NCI-H446 (cell line): ENCODE results near the gene TMEM266.
"Not testable (repeated sequence)": the region's sequence is repeated elsewhere in the genome, so short reads cannot be mapped to it uniquely, and the experiment has no call there.

ENCODE experiments used
- DNase-seq, 2 experiments: peaks; one replicate each; lab custom pipeline; 2025; lab: John Stamatoyannopoulos, UW

TMEM266 gene, protein sequence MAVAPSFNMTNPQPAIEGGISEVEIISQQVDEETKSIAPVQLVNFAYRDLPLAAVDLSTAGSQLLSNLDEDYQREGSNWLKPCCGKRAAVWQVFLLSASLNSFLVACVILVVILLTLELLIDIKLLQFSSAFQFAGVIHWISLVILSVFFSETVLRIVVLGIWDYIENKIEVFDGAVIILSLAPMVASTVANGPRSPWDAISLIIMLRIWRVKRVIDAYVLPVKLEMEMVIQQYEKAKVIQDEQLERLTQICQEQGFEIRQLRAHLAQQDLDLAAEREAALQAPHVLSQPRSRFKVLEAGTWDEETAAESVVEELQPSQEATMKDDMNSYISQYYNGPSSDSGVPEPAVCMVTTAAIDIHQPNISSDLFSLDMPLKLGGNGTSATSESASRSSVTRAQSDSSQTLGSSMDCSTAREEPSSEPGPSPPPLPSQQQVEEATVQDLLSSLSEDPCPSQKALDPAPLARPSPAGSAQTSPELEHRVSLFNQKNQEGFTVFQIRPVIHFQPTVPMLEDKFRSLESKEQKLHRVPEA

DNA sequence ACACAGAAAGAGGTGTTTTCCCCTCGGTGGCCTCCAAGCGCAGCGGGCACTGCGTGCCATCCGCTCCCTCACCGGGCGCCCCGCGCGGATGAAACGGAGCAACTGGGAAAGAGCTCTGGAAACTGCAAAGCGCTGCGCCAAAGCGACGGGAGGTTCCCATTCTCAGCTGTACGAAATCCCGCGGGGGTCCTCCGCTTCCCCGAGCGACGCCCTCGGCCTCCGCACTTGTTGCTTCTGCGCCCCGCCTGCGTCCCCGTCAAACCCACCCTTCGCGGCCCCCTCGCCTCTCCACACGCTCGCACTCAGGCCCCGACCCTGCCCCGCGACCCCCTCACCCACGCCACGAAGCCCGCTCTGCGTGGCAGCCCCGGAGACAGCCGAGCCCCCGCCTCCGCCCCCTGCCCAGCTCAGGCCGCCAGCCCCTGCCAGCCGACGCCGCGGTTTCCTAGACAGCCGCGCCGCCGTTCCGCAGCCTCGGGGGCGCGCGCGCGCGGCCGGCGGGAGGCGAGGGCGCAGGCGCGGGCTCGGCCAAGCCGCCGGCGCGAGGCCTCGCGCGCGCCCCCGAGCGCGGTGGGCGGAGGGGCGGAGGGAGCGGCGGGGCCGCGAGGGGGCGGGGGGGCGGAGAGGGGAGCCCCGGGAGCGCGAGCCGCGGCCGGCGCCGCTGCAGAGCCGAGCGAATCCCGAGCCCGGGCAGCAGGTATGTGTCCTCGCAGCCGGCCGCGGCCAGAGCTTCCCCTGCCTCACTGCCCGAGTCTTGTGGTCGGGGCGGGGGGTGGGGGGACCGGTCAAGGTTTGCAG is at the start of gene TMEM266:
TSS of gene TMEM266 (plus strand) at position 666 of the 798 bp plus-strand sequence. CDS start 74,279 bp downstream, outside the sequence.
- peak in 1 of 2 experiments; percentile 34 for DNase-seq

DNA sequence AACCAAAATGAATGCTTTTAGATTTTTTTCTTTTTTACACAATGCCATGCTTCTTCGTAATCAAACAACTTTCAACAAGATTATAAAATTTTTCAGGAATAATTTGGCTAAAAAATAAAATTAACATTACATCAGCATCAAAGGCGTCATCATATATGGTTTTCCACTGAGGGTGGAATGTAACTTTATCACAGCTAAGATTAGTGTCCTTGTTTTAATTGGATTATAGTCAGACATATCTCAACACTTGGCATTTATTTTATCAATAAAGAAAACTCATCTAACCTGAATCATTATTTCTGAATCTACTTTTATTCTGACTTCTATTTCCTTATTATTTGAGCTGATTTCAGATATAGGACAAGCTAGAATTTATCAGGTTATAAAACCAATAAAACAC is 49.2 kb upstream of the TMEM266 start:
- no peak for DNase-seq

DNA sequence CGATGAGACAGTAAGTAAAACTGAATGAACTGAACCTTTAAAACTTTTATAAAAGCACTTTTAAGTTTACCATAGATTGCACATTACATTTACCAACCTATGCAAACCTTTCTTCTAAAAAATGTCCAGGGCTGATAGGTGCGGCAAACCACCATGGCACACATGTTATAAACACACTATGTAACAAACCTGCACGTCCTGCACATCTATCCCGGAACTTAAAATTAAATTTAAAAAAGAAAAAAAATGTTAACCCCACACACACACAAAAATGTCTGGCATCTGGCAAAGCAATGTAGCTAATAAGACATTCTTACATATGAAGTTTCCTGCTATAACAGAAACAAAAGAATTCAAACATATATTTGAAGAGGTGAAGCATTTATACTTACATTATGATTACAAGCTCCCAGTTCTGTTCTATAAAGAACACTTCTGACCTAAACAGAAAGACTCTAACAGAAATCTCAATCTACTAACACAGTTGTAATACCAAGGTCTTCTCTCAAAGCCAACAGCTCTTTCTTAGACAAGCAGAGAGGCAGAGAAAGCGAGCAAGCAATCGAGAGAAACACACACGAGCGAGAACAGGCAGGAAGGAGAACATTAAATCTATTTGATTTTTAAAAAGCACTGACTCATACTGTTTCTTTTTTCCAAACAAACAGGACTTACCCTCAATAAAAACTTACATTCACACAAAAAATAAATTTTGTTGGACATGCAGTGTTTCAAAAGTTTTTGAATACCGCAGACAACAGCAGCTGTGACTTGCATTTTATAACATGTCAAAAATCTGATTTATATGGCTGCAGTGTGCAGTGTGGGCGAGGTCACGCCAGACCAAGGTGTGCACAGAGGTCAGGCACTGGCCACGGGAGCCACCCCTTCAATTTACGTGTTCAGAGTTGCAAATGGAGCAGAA is 47.9 kb upstream of the TMEM266 start, which contains the start of gene NRG4:
TSS of gene NRG4 (minus strand) at position 798 of the 925 bp plus-strand sequence. CDS start 1,194 bp downstream, outside the sequence.
- no peak for DNase-seq

DNA sequence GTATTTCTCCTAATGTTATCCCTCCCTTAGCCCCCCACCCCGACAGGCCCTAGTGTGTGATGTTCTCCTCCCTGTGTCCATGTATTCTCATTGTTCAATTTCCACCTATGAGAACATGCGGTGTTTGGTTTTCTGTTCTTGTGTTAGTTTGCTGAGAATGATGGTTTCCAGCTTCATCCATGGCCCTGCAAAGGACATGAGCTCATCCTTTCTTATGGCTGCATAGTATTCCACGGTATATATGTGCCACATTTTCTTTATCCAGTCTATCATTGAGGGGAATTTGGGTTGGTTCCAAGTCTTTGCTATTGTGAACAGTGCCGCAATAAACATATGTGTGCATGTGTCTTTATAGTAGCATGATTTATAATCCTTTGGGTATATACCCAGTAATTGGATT is 46.3 kb upstream of the TMEM266 start:
- DNase-seq, result not testable (repeated sequence)

DNA sequence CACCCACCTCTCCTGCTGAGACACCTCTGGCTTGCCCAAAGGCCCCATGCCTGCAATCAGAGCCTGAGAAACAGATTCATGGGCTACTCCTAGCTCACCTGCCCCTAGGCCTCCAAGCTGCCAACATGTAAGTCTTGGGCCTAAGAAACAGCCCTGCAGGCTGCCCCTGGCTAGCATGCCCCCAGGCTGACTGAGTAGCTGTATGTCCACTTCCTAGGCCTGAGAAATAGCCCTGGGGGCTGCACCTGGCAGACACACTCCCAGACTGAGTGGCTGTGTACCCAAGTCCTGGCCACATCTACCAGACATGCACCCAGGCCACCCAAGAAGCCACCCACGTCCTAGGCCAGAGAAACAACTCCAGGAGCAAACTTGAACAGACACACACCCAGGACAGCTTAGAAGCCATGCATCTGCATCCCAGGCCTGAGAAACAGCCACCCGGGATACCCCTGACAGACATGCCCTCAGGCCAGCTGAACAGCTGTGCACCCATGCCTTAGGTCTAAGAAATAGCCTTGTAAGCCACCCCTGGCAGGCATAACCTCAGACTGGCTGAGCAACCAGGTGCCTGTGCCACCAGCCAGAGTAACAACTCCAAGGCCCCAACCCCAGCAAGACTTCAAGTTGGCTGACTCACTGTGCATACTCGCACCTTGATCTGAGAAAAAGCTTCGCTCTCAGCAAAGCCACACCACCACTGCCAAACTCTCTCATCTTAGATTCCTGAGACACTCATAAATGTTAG is 35.6 kb upstream of the TMEM266 start:
- DNase-seq, result no peak

DNA sequence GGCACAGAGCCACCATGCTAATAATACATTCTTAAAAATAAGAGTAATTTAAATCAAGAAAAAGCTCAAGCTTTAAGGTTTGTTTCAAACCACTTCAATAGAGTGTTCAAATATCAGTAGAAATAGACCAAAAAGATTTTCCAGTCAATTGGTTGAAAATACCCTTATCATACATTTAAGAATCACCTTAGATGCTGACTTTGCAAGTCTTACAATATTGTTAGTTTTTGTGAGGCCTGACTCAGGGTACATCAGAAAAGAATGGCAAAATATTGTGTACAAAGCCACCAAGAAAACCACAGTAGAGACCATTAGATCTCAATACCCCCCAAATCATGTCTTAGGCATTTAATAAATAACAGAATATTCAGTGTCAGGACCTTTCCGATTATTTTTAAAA is 27.7 kb upstream of the TMEM266 start:
- no peak for DNase-seq

DNA sequence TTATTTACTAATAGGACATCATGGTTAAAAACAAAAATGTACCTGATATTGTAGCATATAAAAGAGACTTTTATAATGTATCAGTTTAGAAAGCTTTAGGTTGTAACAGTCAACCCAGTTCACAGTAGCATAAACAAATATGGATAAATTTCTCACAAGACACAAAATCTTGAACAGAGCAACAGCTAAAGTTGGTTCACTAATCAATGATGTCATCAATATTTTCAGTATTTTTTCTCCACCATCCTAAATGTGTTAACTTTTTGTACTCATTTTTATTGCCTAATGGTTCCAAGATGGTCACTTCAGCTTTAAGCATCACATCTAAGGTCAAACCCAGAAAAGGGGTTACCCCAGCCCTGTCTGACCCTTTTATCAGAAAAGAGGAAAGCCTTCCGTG is 26.3 kb upstream of the TMEM266 start:
- no peak for DNase-seq

DNA sequence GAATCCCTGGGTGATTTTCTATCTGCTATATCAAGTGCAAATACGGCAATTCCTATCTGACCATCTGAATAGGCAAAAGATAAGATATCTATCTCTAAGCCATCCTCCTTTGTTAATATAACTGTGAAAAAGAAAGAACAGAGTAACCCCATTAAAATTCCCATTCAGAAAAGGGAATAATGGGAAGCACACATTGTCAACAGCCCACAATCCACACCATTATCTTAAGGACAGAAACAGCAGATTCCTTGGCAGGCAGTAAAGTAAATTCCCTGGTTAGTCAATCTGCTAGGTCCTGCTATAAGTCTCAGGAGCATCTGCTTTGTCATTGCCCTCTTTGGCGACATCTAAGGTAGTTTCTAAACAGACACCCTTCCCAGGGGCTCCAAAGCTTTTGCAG is 25.7 kb upstream of the TMEM266 start:
- no peak for DNase-seq

DNA sequence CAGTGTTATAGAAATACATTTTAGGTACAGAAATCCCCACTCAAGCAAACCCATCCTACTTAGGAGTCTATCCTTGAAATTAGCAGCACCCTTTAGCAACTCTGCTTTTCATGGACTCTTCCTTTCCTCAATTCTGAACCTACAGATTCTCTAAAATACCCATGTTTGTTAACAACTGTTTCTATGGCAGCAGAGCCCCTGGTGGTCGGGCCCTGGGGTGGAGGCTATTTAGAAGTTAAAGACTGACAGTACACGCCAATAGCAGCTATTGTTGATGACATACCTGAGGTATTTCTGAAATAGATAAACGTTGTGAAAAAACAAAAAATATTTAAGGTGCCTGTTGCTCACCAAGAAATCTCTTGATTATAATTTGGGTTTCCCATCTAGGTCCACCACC is 24.2 kb upstream of the TMEM266 start:
- DNase-seq, result no peak

DNA sequence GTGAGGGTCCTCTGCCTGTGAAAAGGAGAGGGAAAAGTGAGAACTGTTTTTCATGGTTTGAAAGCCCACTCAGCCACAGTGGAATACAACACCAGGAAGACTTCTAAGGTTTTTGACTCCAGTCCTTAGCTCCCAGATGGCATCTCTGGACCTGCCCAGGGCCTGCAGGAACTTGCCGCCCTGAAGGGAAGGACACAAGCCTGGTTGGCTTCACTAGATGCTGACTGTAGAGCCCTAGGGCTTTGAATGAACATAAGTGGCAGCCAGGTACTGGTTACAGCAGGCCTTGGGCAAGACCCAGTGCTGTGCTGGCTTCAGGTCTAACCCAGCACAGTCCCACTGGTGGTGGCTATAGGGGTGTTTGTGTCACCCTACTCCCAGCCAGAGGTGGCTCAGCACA is 21.3 kb upstream of the TMEM266 start:
- DNase-seq, result no peak

DNA sequence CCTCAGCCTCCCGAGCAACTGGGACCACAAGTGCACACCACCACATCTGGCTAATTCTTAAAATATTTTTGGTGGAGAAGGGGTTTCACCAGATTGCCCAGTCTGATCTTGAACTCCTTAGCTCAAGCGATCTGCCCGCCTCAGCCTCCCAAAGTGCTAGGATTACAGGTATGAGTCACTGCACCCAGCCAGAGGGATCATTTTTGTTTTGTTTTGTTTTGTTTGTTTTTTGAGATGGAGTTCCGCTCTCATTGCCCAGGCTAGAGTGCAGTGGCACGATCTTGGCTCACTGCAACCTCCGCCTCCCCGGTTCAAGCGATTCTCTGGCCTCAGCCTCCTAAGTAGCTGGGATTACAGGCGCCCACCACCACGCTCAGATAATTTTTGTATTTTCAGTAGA is 5.6 kb upstream of the TMEM266 start:
- not testable (repeated sequence) for DNase-seq

DNA sequence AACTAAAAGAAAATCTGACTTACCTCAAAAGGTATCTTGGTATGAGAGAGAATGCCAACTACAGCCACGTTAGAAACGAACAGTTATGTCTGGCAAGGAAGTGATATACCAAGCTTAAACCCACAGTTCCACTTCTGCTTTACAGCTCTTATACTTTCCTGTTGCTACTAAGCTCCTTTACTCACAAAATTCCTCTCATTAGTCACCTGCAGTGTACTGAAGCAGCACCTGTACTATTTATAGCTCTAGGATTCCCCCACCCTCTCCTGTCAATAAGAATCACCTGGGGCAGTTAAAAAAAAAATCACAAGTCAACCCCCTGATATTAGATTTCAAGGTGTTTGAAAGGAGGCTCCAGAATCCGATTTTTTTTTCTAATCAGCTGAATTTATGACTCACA is 2.9 kb upstream of the TMEM266 start:
- no peak for DNase-seq

DNA sequence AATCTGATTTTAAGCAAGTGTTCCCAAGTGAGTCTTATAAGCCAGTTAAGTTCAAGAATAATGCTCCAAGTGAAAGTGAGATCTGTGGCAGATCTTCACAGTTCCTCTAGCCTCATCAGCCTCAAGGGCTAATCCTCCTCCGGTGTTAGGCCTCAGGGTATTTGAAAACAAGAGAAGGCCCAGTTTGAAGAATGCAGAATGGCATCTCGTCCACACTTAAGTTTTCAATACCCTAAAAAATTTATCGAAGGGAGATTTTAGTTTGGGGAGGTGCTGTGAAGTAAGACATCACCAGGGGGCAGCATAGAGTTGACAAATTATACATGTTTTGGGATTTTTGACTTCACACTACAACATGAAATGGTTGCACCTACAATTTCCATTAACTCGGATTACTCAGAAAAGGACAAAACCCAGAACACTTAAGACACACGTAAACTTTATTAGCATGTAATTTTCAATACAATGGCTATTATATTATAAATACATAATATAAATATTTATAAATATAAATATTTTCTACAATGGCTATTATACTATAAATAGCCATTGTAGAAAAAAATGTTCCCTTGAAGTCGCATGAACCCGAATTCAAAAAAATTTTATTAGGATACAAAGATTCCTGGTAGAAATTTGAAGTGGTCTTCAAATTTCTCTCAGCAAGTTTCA is 2.3 kb upstream of the TMEM266 start:
- peak; percentile 1 to 34 for DNase-seq

DNA sequence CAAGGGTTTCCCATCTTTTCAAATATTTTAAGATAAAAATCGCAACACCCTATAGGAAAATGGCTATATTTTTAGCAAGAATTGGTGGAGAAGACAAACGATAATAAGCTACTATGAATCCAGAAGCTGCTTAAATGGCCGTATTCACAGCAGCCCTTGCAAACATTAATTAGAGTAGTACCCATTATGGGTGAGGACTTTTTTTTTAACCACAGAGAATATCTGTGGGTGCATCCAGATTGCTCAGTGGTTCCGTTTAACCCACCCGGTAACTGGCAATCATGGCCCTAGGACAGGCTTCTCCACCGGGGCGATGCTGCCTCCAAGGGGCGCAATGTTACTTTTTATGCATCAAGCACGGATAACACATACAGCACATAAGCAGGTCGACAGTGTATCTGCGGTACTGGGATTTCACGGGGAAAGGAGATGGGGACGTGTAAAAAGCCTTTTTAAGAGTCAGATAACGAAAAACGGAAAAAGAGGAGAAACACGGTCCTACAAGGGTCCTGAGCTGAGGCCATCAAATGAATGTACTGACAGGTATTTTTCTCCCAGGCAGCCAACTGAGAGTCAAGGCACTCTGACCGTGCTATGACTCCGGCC is 968 bp upstream of the TMEM266 start:
- no peak for DNase-seq

DNA sequence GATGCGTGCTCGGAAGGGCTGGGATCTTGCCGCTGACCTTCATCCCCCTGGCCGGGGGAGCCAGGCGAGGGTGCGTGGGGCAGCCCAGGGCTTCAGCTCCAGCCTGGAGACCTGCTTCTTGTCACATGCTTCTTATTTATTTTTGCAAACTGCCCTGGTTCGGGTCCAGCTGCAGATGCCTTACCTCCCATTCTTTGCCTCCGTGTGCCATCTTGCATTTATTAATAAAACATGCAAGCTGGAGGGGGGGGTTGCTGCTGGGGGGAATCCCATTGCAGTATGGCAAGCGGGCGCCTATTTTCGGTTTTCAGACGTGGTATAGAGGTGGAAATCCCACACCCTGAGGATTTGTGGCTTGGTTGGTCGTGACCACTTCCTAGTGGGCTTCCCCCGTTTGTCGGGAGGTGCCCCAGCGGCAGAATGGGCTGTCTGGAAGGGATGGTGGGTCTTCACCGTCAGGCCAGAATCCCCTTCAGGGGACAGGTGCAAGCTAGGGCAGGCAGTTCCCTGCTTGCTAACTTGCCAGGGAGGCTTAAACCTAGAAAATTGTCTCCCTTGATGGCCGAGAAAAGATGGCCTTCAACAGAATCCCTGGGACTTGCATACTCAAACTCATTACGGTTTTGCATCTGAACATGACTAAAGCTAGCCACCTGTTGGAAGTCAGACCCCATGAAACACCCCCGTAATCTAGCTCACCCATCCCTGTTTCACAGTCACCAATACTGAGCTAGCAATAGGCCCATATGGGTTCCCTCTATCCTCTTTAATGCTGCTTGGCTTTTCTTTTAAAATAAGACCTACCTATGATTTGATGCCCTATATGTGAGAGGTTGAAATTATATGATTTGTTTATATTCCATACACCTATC is 569 bp downstream of the TMEM266 start:
- DNase-seq, result no peak

DNA sequence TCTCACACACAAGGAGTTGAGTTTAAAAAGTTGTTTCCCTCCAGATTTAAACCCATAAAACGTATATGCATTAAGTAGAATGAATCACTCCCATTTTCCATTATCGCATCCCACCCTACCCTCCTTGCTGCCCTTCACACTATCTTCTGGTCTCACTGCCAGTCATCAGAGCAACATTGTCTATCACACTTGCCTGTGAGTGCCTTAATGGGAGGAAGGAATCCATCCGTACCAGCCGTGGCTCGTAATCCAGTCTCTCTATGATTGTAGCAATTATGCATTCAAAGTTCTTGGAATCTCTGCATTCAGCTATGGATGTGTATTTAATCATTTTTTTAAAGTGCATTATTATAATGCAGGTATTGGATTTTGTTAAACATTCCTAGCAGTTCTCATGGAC is 1.9 kb downstream of the TMEM266 start:
- DNase-seq, result no peak

DNA sequence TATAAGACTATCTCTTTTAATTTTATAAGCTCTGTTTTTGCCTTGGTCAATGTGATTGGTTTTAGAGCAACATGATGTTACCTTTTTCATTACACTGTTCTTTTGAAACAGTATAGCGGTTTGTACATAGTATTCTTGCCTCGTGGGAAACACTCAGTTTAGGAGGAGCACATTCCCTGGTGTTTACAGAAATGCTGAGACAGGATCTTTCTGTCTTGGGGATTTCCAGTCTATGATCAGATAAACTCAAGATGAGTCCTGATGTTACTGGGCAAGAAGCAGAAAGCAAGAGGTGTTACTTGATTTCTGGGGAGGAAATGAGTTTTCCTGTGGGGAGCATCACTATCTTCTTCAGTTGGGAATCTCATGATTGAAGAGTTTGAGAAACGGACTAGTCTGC is 2.5 kb downstream of the TMEM266 start:
- DNase-seq, result no peak

DNA sequence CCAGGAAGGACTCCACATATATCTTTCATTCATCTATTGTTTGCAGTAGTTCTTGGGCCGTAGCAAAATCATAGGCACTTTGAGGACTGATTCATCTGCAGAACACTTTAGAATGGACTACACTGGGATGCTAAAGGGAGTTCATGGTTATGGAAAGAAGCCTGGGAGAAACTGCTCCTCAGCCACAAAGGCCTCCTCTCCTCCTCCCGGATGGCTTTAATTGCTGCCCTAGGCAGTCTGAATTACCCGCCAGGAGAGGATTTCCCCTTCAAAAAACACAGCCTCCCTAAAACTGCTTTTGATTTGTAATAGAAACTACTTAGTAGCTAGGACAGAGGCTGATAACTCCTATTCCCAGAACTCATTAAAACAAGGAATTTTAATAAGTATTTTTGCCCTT is 4.6 kb downstream of the TMEM266 start:
- no peak for DNase-seq

DNA sequence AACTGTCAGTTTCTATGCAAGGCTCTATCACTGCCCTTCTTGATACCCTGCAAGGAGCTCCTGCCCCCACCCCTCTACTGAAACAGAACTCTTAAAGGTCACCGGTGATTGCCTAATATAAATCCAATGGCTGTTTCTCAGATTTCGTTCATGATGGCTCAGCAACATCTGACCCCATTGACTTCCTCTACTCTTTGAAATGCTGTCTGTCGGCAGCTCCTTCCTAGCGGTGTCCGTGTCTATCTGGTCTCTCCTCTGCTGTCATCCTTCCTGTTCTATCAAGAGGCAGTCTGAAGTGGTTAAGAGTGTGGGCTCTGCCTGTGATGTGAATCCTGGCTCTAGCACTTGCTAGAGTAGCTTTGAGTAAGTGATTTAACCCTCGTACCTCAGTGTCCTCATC is 5.5 kb downstream of the TMEM266 start:
- DNase-seq, result no peak
